Pancreas (tissue), 10 donors: ENCODE measurements around the gene DPY30. TPM values are rescaled to one million over a fixed set of nuclear protein-coding genes. Genes with fewer than 3 reads are reported as not detected.

ENCODE experiments used
- ATAC-seq, 4 donors: fragments of 200-7000 bp; cut with Tn5 transposase; one replicate each; pipeline versions ENCODE4 v1.8.0 to v1.9.1; 2020; ENCODE audit warnings: mild to moderate bottlenecking in 4 of 4, moderate library complexity in 4 of 4
- DNase-seq, 6 donors: peaks; one replicate each; pipeline ENCODE4 v3.0.0-alpha.2; 2020
- FAIRE-seq: peaks from 2 replicates; lab custom pipeline; 2012; peaks lifted over from hg19 to GRCh38; lab: Jason Lieb, UNC
- H3K27ac ChIP-seq, 4 donors: fragments of 200-600 bp; sonication (generic); 1 replicate in 3 of 4; 2 replicates in 1 of 4; pipeline versions ENCODE4 v1.5.0 to v1.8.0; 2020
- H3K27me3 ChIP-seq, 4 donors: fragments of 200-600 bp; one replicate each; pipeline ENCODE4 v1.8.0; 2021
- H3K36me3 ChIP-seq, 3 donors: fragments of 200-600 bp; sonication (generic) in 1 of 3; one replicate each; pipeline versions ENCODE4 v1.5.0 to v1.8.0; 2020 to 2021
- H3K4me1 ChIP-seq, 3 donors: fragments of 200-600 bp; one replicate each; pipeline ENCODE4 v1.8.0; 2021
- H3K4me3 ChIP-seq, 4 donors: fragments of 200-600 bp; sonication (generic) in 2 of 4; one replicate each; pipeline versions ENCODE4 v1.5.0 to v1.8.0; 2020 to 2021
- H3K9me3 ChIP-seq, 4 donors: fragments of 200-600 bp; one replicate each; pipeline ENCODE4 v1.8.0; 2021
- WGBS, 2 donors: extraction: QIAGEN DNeasy Blood & Tissue Kit; methylation state at CpG; one replicate each; pipeline ENCODE4 v1.1.7; 2013; 5-methylcytosine and 5-hydroxymethylcytosine counted together
- intact Hi-C, 3 donors: fragments of 100-400 bp; cut with DNase I; formaldehyde crosslinking; loops; one replicate each; pipeline versions ENCODE4 v1.11.1 to v1.14.2; 2022
- polyA plus RNA-seq, 2 donors: library from polyadenylated mRNA; stranded (reverse); fragments of 200-250 nt; gene quantifications; one replicate each; pipeline ENCODE4 v1.2.3, GENCODE V29; 2013
- total RNA-seq, 6 donors: library from RNA; stranded (reverse); fragmentation: NEBNext Ultra II Directional in 4 of 6; extraction: Animal tissue kit (Norgen Biotek cat#: 25700) in 4 of 6; gene quantifications; one replicate each; pipeline versions ENCODE4 v1.2.1 to v1.2.4, GENCODE V29; 2021 to 2023
- TF ChIP-seq, protein P1 (sequence below), 4 donors: fragments of 200-600 bp; sonication (generic) in 3 of 4; IDR thresholded peaks; one replicate each; pipeline versions ENCODE4 v1.5.0 to v1.8.0; 2021; ENCODE audit warnings: antibody characterized with exemption in 4 of 4
- donor health status: healthy with polysubstance abuse.
- donor health status: DM: no; HTN: no; CAD: no; lungs with moderate emphysema.
- donor health status: DM: no; HTN: no; CAD: no.
- donor health status: control.
- donor health status: control.
- donor health status: Bipolar disorder and iron deficiency.
- donor health status: DM: yes; HTN: yes; CAD: no.
- donor health status: DM: no; HTN: no; CAD: no.
- donor health status: DM: no; HTN: no; CAD: no.
- donor health status: DM: yes; HTN: yes; CAD: no.

The DPY30 gene
- total RNA-seq (10 to 100 TPM; 17.6 to 30.7 (median 22.8) TPM), polyA plus RNA-seq (10 to 100 TPM; 46.8 to 58.7 TPM)

DNA sequence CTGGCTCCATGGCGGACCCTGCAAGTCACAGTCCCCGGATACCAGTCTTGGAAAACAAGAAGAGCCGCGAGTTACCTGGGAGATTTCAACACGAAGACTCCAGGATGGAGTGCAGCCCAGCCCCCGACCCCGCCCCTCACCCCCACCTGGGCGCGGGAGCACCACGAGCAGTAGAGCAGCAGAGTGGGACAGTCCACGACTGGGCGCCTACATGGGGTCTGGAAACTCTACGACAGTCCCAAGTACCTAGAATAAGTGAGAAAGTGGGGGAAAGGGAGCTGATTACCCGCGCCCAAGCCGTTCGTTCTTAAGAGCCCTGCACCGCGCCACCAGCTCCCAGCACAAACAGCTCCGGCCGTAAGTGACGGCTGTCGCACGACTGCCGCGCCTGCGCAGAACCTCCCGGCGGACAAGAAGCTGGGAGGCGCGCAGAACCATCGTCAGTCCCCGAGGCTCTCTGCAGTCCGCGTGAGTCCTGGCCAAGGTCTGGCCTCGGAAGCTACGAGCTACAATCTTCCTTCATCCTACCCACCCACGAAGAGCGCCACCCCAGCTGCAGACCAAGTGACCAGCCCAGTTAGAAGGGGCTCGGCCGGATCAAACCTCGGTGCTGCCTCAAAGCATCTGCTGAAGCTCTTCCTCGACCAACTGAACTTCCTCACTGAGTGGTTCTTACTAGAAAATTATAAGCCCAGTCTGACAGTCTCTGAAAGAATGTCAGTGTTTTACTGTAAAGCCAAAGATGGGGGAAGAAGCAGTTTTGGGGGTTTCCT lies at the start of gene DPY30:
Gene DPY30, minus strand, starts transcription at position 359 of the 773 bp plus-strand sequence. Its CDS starts 349 bp downstream, at position 10.
- H3K4me1 ChIP-seq, result peaks cover 3 to 5% (median 4%) of the 10 kb centered on the region in 3 donors
- H3K27me3 ChIP-seq, result no peaks in the 10 kb centered on the region
- H3K4me3 ChIP-seq, result peak within 1 kb of the TSS; percentile 51 to 93 (median 58)
- WGBS, 2 donors, result 0 to 1% methylated on average over 43 of the region's 43 CpGs
- TF ChIP-seq, protein P1, sequence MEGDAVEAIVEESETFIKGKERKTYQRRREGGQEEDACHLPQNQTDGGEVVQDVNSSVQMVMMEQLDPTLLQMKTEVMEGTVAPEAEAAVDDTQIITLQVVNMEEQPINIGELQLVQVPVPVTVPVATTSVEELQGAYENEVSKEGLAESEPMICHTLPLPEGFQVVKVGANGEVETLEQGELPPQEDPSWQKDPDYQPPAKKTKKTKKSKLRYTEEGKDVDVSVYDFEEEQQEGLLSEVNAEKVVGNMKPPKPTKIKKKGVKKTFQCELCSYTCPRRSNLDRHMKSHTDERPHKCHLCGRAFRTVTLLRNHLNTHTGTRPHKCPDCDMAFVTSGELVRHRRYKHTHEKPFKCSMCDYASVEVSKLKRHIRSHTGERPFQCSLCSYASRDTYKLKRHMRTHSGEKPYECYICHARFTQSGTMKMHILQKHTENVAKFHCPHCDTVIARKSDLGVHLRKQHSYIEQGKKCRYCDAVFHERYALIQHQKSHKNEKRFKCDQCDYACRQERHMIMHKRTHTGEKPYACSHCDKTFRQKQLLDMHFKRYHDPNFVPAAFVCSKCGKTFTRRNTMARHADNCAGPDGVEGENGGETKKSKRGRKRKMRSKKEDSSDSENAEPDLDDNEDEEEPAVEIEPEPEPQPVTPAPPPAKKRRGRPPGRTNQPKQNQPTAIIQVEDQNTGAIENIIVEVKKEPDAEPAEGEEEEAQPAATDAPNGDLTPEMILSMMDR (IDR thresholded peaks at IDR 0.05), result no peak
- FAIRE-seq (no peak), DNase-seq (peak; percentile 88 to 98 (median 92)), ATAC-seq (peak; percentile 98 to 100 (median 99))
- no peaks in the 10 kb centered on the region for H3K9me3 ChIP-seq
- H3K36me3 ChIP-seq, result peaks cover 0 to 7% (median 0%) of the 10 kb centered on the region in 3 donors
- intact Hi-C loops, result no loop called here
- peak within 1 kb of the TSS; percentile 42 to 81 (median 63) for H3K27ac ChIP-seq

DNA sequence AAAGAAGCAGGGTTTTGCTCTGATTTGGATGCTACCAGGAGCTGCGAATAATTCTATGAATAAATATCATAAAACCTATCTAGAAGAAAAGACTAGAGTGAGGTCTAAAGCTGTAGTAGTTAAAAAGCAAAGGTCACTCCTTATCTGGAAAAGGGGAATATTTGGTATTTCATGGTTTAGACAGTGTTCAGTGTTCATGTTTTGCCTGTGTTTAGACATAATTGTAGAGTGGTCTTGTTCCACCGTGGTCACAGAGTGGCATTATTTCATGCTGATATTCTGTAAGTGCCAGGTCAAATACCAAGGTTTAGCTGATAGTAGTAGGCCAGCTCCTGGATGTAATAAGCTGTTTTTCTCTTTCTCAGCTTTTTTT lies 34.5 kb upstream of the DPY30 start:
- 48 to 52% methylated on average over 2 of the region's 2 CpGs for WGBS, 2 donors
- no peaks in the 10 kb centered on the region for H3K36me3 ChIP-seq
- no peak for DNase-seq
- no peak for FAIRE-seq
- no peak overlapping the region for H3K27ac ChIP-seq
- ATAC-seq, result no peak
- H3K4me3 ChIP-seq, result no peak overlapping the region
- TF ChIP-seq, protein P1 (IDR thresholded peaks at IDR 0.05), result no peak
- no peaks in the 10 kb centered on the region for H3K4me1 ChIP-seq
- H3K27me3 ChIP-seq, result no peaks in the 10 kb centered on the region
- no peaks in the 10 kb centered on the region for H3K9me3 ChIP-seq
- intact Hi-C loops, result no loop called here

DNA sequence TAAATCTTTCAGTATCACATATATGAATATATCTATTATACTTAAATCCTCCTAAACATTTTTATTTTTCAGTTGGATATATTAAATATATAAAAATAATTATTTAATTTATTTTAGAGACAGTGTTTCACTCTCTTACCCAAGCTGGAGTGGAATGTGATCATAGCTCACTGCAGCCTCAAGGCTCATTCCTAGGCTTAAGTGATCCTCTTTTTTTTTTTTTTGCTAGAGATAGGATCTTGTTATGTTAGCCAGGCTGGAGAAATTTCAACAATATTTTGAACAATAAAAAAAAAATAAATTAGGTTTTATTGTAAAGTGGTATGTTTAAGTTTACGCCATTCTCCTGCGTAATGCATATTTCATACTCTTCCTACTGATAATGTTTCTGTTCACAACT lies 27.9 kb upstream of the DPY30 start:
- H3K4me3 ChIP-seq, result no peak overlapping the region
- TF ChIP-seq, protein P1 (IDR thresholded peaks at IDR 0.05), result no peak
- FAIRE-seq (no peak), ATAC-seq (no peak), DNase-seq (no peak)
- no peaks in the 10 kb centered on the region for H3K36me3 ChIP-seq
- no peaks in the 10 kb centered on the region for H3K9me3 ChIP-seq
- intact Hi-C loops, result no loop called here
- H3K4me1 ChIP-seq, result peaks cover 0 to 11% (median 2%) of the 10 kb centered on the region in 3 donors
- 98 to 99% methylated on average over 2 of the region's 2 CpGs for WGBS, 2 donors
- H3K27me3 ChIP-seq, result no peaks in the 10 kb centered on the region
- no peak overlapping the region for H3K27ac ChIP-seq

DNA sequence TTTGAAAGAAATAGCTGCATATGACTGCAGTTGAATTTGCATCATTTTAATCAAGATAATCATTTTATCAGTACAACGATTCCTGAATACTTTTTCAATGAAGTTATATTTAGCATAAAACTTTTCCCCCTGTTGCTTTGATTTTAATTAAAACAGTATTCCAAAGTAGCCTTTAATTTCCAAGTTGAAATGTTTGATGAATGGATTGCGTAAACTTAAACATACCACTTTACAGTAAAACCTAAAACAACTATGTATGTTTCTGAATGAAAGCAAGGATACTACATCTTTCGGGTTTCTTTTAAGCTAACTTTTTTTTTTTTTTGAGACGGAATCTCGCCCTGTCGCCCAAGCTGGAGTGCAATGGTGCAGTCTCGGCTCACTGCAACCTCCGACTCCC lies 25.1 kb upstream of the DPY30 start:
- H3K27ac ChIP-seq, result peak overlapping the region in 1 of 4 donors; percentile 91
- peak overlapping the region in 3 of 4 donors; percentile 66 to 96 (median 93) for H3K4me3 ChIP-seq
- H3K27me3 ChIP-seq, result no peaks in the 10 kb centered on the region
- H3K4me1 ChIP-seq, result peaks cover 0 to 16% (median 6%) of the 10 kb centered on the region in 3 donors
- FAIRE-seq (no peak), ATAC-seq (no peak), DNase-seq (no peak)
- TF ChIP-seq, protein P1 (IDR thresholded peaks at IDR 0.05), result no peak
- no peaks in the 10 kb centered on the region for H3K9me3 ChIP-seq
- 72 to 75% methylated on average over 8 of the region's 8 CpGs for WGBS, 2 donors
- intact Hi-C loops, result no loop called here
- H3K36me3 ChIP-seq, result no peaks in the 10 kb centered on the region
